GM19438 (cell line): ENCODE data around the gene XYLT1.

Experiments used
- ATAC-seq: cut with Tn5 transposase; IDR thresholded peaks from one replicate; pipeline ENCODE4 v1.9.1; 2021; ENCODE audit warnings: low read depth; ENCODE audit not compliant: unreplicated experiment

XYLT1 gene

GRCh38 chr16:17078931-17079631, 391.7 kb downstream of the XYLT1 start:
- no peak for ATAC-seq

DNA sequence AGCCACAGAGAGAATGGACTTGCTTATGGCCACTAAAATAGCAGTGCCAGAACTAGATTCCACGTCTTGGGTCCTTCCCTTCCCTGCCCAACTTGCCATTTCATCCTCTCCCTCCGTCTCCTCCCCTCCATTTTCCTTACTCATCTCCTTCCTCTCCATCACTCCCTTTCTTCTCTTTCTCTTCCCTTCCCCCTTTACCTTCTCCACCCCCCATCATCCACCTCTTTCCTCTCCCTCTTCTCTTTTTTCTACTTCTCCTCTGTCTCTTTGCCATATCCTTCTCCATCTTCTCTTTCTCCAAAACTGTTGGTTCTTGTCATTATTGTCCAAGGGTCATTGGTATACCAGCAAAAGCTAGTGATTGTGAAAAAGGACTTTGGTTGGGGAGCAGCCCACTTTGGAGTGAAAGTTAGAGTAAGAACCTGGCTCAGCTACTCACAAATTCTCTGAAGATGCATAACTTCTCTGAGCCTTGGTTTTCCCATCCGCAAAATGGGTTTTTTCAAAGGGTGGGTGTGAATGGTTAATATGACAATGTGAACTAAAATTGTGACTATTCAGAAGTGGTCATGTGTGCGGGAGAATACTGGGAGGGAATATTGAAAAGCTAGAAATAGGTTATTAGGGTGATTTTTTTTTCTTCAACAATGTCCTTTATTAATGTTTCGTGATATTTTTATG, 393.8 kb downstream of the XYLT1 start:
- ATAC-seq = no peak

GRCh38 chr16:17076092-17076754, 394.5 kb downstream of the XYLT1 start:
- no peak for ATAC-seq

- no peak for ATAC-seq
Observed at GRCh38 chr16:17072104-17072503, 398.7 kb downstream of the XYLT1 start.

DNA sequence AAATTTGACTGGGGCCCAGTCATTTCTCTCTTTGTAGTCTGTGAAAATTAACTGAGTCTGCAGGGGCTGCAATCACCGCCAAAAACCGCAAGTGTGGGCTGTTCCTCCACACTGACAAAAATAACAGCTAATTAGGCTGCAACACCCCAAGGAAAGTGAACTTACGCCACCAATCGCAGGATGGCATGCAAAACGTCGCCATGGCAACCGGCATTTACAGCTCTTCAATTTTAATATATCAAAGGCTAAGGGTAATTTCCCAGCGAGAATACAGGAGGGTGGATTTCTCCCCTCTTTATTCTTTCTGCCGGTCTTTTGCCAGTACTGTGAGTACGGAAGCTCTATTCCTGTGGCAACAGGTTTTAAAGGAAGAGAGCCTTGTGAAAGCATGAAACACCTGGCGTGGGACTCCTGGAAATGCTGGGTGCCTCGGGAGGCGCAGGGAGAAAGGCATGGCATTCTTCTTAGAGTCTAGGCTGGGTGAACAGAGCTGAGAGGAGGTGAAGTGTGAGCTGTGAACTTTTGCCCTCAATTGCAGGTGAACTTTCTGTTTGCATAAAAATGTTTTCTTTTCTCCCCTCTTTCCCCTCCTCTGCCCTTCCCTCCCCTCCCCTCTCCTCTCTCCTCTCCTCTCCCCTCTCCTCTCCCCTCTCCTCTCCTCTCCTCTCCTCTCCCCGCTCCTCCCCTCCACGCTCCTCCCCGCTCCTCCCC, 399.7 kb downstream of the XYLT1 start:
- peak; percentile 80 for ATAC-seq

- no peak for ATAC-seq
Observed at GRCh38 chr16:17069681-17070080, 401.1 kb downstream of the XYLT1 start.

- no peak for ATAC-seq
Observed at GRCh38 chr16:17068524-17068923, 402.2 kb downstream of the XYLT1 start.

GRCh38 chr16:17067882-17068281, 402.9 kb downstream of the XYLT1 start:
- ATAC-seq = no peak

- ATAC-seq = no peak
Observed at GRCh38 chr16:17063201-17064139, 407.3 kb downstream of the XYLT1 start.

GRCh38 chr16:17062676-17063075, 408.1 kb downstream of the XYLT1 start:
- ATAC-seq = no peak

DNA sequence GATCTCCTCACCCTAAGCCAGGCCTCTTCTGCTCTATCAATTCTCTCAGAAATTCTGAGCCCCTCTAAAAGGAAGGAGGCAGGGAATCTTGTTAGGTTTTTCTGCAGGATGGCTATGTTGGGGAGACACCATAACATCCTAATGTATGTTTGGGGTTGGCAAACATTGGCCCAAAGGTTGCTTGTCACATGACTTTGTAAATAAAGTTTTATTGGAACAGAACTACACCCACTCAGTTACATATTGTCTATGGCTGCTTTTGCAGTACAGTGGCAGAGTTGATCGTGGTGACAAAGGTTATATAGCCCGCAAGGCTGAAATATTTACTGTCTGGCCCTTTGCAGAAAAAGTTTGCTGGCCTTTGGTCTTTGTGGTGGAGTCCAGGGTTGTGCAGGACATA, 409.4 kb downstream of the XYLT1 start:
- no peak for ATAC-seq

DNA sequence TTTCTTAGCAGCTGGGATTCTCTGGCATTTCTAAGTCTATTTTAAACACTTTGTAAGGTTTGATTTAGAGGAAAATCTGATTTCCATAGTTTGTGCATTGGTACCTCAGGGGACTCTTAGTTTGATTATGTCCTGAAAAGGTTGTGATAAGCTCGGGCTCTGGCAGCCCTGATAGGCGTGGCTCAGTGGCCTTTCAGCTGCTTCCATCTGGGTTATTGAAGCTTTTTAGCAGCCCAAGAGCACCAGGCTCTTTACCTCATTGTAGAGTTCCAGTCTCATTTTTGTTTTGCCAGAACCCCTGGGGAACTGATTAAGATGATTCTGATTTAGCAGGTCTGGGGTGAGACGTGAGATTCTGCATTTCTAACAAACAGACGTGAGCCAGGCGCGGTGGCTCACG, 412.3 kb downstream of the XYLT1 start:
- no peak for ATAC-seq

DNA sequence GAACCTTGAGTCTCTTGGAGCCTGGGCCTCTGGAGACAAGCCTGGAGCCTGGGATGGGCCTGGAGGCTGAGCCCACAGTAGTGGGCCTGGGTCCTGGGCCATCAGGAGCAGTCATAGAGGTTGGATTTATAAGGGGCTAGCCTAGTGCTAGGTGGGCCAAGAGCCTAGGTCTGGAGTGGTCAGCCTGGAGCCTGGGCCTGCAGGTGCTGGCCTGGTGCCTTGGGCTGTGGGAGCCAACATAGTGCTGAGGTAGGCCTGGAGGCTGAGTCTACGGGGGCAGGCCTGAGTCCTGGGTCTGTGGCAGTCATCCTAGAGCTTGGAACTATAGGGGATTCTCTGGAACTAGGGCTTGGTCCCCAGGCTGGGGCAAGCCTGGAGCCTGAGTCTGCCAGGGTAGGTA, 414.1 kb downstream of the XYLT1 start:
- ATAC-seq = no peak

- no peak for ATAC-seq
Observed at GRCh38 chr16:17053536-17054160, 417.1 kb downstream of the XYLT1 start.
